ENCODE measurements around the gene KLHL8. TPM values are rescaled to one million over a fixed set of nuclear protein-coding genes. Genes with fewer than 3 reads are reported as not detected.
A peak's percentile ranks its signal among the peaks of the same experiment; 100 is the strongest.

The KLHL8 gene
- total RNA-seq, 3 donors from 2014 or later, result 16.4 to 23.0 (median 22.5) TPM

GRCh38 chr4:87260477-87260876 lies 40.1 kb upstream of the KLHL8 start:
- DNase-seq (no peak), ATAC-seq (no peak)
- intact Hi-C loops (cut with DNase I, micrococcal nuclease), result no loop called here
- Histone ChIP-seq H3K36me3 (ENCODE audit: low read depth) (no peaks in the 10 kb centered on the region), H3K4me3 (no peak overlapping the region), H3K4me1 (ENCODE audit: low read depth) (no peaks in the 10 kb centered on the region), H3K9me3 (peaks cover 12% of the 10 kb centered on the region)
- no peak for TF ChIP-seq CTCF (IDR thresholded peaks at IDR 0.05)

- no peak overlapping the region for H3K4me3 ChIP-seq
- intact Hi-C loops (cut with DNase I, micrococcal nuclease), result no loop called here
- H3K9me3 ChIP-seq, result peaks cover 12% of the 10 kb centered on the region
- no peaks in the 10 kb centered on the region for H3K4me1 ChIP-seq (ENCODE audit: low read depth)
- ATAC-seq, result no peak
- no peaks in the 10 kb centered on the region for H3K36me3 ChIP-seq (ENCODE audit: low read depth)
- TF ChIP-seq CTCF (IDR thresholded peaks at IDR 0.05), result no peak
- DNase-seq, result no peak
These were observed 38.3 kb upstream of the KLHL8 start for GRCh38 chr4:87258677-87259076.

- DNase-seq (no peak), ATAC-seq (no peak)
- Histone ChIP-seq H3K36me3 (ENCODE audit: low read depth) (no peaks in the 10 kb centered on the region), H3K4me3 (no peak overlapping the region), H3K4me1 (ENCODE audit: low read depth) (no peaks in the 10 kb centered on the region), H3K9me3 (peaks cover 5% of the 10 kb centered on the region)
- intact Hi-C loops (cut with DNase I, micrococcal nuclease), result no loop called here
- TF ChIP-seq CTCF (IDR thresholded peaks at IDR 0.05), result no peak
These were observed 37.1 kb upstream of the KLHL8 start for GRCh38 chr4:87257523-87257922.

GRCh38 chr4:87255755-87256154 lies 35.3 kb upstream of the KLHL8 start:
- ATAC-seq (no peak), DNase-seq (no peak)
- H3K4me1 ChIP-seq (ENCODE audit: low read depth), result no peaks in the 10 kb centered on the region
- no peak overlapping the region for H3K4me3 ChIP-seq
- H3K9me3 ChIP-seq, result peaks cover 4% of the 10 kb centered on the region
- intact Hi-C loops (cut with DNase I, micrococcal nuclease), result no loop called here
- no peaks in the 10 kb centered on the region for H3K36me3 ChIP-seq (ENCODE audit: low read depth)
- no peak for TF ChIP-seq CTCF (IDR thresholded peaks at IDR 0.05)

GRCh38 chr4:87251106-87251505 lies 30.7 kb upstream of the KLHL8 start:
- no peak overlapping the region for H3K4me3 ChIP-seq
- no peaks in the 10 kb centered on the region for H3K36me3 ChIP-seq (ENCODE audit: low read depth)
- peaks cover 7% of the 10 kb centered on the region for H3K4me1 ChIP-seq (ENCODE audit: low read depth)
- intact Hi-C loops (cut with DNase I, micrococcal nuclease), result no loop called here
- no peak for TF ChIP-seq CTCF (IDR thresholded peaks at IDR 0.05)
- ATAC-seq, result peak; percentile 36
- DNase-seq, result peak in 1 of 3 donors; percentile 33
- H3K9me3 ChIP-seq, result peaks cover 6% of the 10 kb centered on the region

- DNase-seq, result no peak
- H3K9me3 ChIP-seq, result peaks cover 1% of the 10 kb centered on the region
- no peak overlapping the region for H3K4me3 ChIP-seq
- H3K4me1 ChIP-seq (ENCODE audit: low read depth), result peaks cover 7% of the 10 kb centered on the region
- intact Hi-C loops (cut with DNase I, micrococcal nuclease), result no loop called here
- TF ChIP-seq CTCF (IDR thresholded peaks at IDR 0.05), result no peak
- ATAC-seq, result no peak
- H3K36me3 ChIP-seq (ENCODE audit: low read depth), result no peaks in the 10 kb centered on the region
These were observed 29.9 kb upstream of the KLHL8 start for GRCh38 chr4:87250294-87250693.

Data from mucosa of descending colon (tissue), 3 donors.